Left renal pelvis (tissue), 4 donors: ENCODE results near the gene DCX. TPM values are rescaled to one million over a fixed set of nuclear protein-coding genes. Genes with fewer than 3 reads are reported as not detected.

Experiments used
- DNase-seq, 4 donors: peaks; one replicate each; pipeline ENCODE4 v3.0.0-alpha.2; 2013; ENCODE audit warnings: low read depth in 4 of 4, low spot score in 3 of 4
- polyA plus RNA-seq, 4 donors: library from polyadenylated mRNA; unstranded; fragments of 120-200 nt; gene quantifications; one replicate each; pipeline ENCODE4 v1.2.1, GENCODE V29; 2013; ENCODE audit not compliant: insufficient read length in 4 of 4

DCX gene
- 1 to 10 TPM in 3 of 4 donors, under 1 TPM in 1; 0.67 to 2.8 (median 2.1) TPM for polyA plus RNA-seq

GRCh38 chrX:111411983-111412382 lies at the start of gene DCX:
Gene DCX, minus strand, starts transcription at chrX:111412192. Its CDS starts 1,794 bp downstream, at chrX:111410398.
- no peak for DNase-seq

GRCh38 chrX:111460607-111461006 lies 48.6 kb upstream of the DCX start:
- no peak for DNase-seq

DNA sequence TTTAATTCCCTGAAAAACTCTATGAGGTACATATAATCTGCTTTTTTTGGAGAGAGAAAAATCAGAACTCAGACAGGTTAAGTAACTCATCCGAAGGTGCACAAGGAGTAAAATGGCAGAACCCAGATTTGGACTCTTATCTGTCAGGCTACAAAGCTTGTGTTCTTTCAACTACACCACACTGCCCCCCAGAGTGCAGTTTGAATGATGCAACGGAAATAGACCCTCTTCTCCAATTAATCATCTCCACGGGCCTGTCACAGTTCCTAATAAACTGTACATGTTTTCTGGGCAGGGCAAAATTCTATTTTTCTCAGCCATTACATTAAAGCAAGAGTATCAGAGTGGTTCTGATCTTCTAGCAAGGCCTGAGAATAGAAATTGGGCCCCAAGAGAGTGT lies 35.3 kb upstream of the DCX start:
- no peak for DNase-seq

- DNase-seq: peak in 1 of 4 donors; percentile 2
Observed at GRCh38 chrX:111445485-111445884, 33.5 kb upstream of the DCX start.

DNA sequence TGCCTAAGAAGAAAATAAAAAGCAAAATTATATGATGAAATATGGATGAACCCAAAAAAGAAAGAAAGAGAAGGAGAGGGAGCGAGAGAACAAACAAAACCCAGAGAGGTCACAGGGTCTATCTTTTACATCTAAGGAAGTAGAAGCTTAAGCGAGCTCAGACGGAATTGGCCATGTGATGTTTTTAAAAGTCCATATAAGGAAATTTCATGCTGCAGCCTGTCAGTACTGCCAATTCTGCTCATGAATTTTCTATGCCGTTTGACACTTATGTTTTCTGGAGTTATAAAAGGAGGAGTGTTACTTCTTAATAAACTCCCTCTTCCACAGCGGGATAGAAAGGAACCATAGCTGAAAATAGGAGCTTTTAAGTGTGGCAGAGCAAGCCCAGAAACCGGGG lies 32.9 kb upstream of the DCX start:
- no peak for DNase-seq

DNA sequence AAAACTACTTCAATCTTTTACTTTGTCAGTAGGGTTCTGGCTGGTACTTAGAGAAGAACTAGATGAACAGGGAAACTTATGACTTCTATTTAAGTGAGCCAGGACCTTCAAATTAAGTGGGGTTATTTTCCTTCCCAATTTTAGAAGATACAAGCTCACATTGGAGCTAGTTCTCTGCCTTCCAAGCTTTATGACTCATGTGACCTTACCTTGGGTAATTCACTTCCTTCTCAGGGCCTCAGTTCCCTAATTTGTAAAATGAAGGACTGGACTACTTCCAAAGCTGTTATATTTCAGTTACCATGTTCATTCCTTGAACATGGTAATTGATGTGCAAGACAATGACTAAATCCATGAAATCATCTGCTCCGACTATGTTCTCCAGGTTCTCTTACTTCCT lies 32.0 kb upstream of the DCX start:
- no peak for DNase-seq

DNA sequence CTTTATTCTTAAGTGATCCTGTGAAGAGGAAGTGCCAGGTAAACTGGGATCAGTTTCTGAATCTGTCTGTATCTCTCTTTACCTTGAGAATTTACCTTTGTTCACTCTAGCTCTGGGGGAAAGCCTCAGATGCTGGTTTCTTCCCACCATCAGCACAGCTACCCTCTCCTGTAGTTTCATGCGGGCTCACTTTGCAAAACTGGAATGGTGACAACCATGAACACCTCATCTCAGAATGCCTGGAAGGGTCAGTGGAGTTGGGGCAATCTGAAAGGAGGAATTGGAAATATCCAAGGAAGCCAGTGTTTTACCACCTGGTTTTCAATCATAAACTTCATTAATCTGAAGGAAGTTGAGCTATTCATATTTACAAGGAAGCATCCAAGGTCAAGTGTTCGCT lies 30.8 kb upstream of the DCX start:
- DNase-seq: no peak

DNA sequence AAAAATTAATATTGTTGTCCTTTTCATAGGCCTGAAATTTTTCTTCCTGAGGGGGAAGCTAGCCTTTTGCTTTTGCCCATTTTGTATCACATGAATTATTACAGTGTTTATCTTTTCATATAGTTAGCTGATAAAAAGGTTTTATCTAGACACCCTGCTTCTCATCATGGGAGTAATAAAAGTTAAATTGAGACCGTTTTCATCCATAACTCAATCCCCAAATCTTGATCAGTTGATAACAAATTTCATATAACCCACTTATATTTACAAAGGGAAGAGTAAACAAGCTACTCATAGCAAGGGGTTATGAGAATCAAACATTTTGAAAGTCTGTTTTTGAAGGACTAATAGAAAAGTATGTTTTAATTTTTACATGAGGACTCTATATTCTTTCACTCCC lies 23.5 kb upstream of the DCX start:
- DNase-seq: no peak

- no peak for DNase-seq
Observed at GRCh38 chrX:111431001-111431400, 19.0 kb upstream of the DCX start.

GRCh38 chrX:111411557-111411956 lies 435 bp downstream of the DCX start:
- DNase-seq: no peak

- no peak for DNase-seq
Observed at GRCh38 chrX:111410590-111411078, 1.4 kb downstream of the DCX start.

DNA sequence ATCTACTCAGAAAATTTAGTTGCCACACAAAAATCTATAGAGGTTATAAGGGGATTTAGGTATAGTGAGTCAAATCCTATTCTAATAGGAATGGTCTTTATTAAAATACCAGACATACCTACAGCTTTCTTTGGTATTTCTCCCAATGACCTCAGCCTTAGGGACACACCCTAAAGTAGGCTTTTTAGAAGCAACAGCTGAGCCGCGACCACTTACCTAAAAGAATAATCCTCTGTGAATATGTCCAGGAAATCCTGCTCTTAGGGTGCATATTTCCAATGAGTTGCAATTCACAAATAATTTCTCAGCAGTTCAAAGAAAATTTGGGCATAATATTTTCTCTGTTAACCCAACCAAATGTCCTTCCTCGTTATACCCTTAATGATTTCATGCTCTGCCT lies 2.7 kb downstream of the DCX start:
- DNase-seq: no peak

DNA sequence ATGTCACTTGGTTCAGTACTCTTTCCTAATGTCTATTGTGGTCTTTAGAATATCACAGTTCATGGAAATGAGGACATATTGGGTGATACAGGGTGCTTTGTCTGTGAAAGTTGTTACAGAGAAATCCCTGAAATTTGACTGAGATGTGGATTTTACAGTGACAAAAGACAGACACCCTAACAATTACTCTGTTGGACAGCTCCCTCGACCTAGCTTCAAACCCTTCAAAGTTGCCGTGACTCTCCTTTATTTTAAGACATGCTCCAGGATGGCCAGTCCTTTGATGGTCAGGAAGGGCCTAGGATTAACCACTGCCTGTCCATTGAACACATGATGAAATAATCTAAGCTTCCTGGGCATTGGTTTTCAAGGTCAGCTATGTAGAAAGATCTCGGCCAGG lies 4.0 kb downstream of the DCX start:
- no peak for DNase-seq

DNA sequence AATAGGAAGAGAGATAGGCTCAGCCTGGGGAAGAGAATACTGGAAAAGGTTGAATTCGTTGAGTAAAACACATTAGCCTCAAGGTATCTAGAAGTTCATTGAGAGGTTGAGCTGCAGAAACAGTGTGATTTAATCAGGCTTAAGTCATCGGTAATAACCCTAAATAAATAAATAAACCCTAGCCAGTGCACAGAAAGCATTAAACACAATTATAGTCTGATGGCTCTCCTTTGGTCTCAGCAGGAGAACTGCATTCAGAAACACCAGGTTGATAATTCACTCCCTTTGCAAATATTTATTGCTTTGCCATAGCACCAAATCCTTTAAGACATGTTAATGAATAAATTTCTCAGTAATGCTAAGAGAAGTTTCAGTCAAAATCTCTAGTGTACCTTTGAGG lies 9.6 kb downstream of the DCX start:
- peak in 1 of 4 donors; percentile 0 for DNase-seq

GRCh38 chrX:111395149-111395548 lies 16.8 kb downstream of the DCX start:
- DNase-seq: no peak

GRCh38 chrX:111394569-111394968 lies 17.4 kb downstream of the DCX start:
- DNase-seq: no peak

- no peak for DNase-seq
Observed at GRCh38 chrX:111387470-111388070, 24.4 kb downstream of the DCX start.

DNA sequence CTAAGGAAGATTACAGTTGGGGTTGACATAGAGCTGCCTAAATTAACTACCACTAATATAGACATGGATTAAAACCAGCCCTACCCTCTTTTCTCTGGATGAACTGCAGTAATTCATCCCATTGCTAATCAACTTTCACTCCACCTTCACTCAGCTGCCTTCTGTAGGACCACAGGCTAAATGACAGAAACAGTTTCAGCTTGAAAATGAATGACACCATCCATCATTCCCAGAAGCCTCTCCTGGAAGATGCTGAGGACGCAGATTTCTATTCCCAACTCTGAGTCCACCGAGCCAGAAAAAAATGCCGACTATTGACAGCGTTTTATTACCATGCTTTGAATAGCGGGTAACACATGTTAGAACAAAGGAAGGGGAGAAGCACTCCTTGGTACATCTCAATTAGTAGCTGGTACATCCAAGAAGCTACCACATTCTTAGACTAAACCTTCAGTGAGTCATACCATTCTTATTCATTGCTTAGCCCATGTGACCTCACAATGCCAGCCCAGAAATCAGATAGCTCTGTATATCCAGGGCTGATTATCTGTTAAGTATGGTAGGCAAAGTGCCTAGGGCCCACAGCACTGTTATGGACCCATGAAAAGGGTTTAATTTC lies 25.3 kb downstream of the DCX start:
- no peak for DNase-seq

DNA sequence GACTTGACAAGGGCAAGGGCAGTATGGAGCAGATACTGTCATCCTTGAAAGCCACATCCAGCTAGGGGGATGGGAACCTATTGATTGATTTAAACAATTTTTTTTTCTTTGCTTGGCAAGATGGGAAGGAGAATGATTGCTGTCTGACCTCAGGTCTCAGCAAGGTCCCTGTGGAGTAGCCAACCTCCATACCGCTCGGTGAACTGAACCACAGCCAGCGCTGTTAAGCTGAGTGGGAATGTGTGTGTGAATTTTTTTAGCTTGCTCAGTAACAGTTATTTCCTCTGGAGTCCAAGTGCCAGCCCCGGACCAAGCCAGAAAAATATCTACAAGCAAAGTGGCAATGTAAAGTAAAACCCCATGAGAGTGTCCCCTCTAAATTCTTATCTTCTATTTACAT lies 25.9 kb downstream of the DCX start:
- no peak for DNase-seq

DNA sequence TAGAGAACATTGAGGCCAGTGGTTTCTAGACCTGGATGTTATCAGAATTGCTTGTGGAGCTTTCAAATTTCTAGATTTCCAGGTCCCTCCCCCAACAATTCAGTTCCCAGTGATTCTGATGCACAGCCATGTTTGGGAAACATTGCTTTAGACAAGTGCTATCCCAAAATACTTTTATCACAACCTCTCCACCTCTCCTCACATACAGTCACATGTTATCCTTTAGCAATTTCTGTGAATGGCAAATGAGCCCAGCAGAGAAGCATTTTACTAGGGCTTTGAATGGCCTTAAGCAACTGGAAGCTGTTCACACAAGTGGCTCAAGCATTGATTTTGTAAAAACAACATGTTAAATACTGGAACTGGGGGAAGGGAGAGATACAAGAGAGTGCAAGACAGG lies 29.7 kb downstream of the DCX start:
- no peak for DNase-seq

DNA sequence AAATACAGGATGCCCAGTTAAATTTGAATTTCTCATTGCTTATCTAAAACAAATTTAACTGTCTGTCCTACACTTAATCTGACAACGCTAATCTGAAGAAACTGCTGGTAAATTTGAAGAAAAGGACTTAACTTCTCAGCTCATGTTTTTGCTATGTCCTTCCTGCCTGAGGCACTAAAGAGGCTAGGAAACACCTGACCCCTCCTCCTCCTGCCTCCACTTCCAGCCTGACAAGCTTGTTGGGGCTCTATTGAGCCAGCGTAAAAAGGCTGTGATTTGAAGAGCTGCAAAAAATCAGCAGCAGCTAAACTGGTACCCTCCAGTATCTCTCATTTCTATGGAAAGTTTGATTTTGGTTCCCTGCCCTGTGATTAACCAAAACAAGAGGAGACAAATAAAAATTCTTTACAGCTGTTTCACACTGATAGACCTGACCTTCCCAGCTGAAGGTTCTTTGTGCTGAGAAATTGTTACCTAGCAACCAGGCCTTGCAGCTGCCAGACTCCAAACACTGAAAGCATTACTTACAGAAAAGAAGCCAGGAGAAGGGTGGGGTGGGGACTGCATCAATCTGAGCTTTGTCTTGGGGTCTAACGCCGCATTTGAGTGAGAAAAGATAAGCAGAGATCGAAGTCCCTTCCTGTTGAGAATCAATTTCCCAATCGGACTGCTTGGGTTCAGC lies 35.0 kb downstream of the DCX start:
- no peak for DNase-seq

DNA sequence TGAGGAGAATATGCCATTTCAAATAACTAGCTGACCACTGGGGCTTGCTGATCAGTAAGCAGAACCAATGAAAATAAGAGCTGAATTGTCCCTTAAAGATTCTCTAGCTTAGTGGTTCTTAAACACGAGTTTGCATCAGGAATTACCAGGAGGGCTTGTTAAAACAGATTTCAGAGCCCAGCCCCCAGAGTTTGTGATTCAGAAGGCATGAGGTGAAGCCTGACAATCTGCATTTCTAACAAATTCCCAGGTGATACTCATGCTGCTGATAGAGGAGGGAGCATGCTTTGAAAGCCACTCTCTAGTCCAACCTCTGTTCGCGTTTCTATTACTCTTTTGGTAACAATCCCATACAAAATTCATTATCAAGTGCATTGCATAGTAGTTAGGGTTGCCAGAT lies 35.5 kb downstream of the DCX start:
- no peak for DNase-seq
